Fibroblast of skin of left biceps (primary cell): ENCODE results near the gene XRCC4.
A peak's percentile ranks its signal among the peaks of the same experiment; 100 is the strongest.

Experiments
- DNase-seq, 2 experiments: peaks; one replicate each; pipeline ENCODE4 v3.0.0-alpha.2; 2013; ENCODE audit warnings: low read depth in 2 of 2

The XRCC4 gene

DNA sequence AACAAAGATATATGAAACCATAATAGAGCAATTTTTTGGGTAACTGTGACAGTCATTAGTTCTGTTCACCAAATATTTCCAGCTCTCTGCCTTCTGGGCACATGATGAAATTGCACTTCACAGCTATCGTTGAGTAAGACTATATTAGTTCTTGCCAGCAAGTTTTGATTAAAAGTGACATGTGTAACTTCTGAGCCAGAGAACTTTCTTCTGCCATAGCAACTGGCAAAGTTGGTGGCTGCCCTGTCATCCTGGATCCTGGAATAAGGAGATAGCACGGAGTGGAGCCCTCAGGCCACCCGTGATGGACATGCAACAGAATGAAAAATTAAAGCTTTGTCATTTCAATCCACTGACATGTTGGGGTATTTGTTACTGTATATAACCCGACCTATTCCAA lies 199.8 kb downstream of the XRCC4 start:
- DNase-seq = no peak

DNA sequence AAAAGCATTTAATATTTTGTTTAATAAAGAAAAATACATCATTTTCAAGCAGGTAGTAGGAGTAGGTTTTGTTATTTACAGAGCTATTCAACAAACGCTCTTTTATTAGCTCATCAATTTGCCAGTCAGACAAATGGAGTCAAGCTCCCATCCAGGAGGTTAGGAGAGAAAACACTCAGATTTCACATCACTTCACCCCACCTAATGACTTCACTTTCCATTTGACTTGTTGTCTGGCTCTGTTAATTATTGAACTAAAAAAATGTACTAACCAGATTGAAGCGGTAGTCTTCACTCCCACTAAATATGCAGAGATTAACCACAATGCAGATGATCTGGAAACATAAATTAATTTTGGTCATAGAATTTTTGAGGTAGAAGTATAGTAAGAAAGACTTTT lies 200.6 kb downstream of the XRCC4 start:
- DNase-seq = no peak

DNA sequence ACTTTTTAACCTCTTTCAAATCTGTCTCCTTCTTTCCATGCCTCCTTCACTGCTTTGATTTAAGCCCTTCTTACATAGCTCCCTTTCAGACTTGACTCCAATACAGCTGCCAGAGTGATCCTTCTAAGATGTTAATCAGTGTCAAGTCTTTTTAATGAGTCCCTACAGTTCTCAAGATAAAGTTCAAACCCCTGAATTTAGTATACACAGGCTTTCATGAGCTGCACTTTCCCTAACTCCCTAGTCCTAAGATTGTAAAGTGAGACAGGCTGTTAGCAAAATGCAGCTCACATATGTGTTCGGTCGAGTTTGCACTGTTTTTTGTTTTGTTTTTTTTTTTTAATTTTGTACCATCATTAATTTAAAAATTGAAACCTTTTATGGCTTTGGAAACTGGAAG lies 203.8 kb downstream of the XRCC4 start:
- DNase-seq = no peak

DNA sequence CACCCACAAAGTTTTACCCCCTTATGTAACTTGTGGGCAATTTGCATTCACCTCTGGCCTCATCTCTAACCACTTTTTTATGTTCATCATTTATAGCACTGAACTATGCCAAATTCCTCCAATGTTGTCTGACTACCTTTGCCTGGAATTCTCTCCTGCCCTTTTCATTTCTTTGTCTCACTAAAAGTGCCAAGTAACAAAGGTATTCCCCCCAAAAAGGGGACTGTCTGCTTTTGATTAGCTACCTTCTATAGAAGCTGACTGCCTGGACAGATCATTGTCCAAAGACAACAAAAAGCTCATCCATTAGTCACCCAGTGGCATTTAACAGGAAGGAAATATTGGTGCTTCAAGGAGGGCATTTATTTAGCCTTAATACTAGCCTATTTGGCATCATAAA lies 204.3 kb downstream of the XRCC4 start:
- DNase-seq = peak; percentile 31 to 33

DNA sequence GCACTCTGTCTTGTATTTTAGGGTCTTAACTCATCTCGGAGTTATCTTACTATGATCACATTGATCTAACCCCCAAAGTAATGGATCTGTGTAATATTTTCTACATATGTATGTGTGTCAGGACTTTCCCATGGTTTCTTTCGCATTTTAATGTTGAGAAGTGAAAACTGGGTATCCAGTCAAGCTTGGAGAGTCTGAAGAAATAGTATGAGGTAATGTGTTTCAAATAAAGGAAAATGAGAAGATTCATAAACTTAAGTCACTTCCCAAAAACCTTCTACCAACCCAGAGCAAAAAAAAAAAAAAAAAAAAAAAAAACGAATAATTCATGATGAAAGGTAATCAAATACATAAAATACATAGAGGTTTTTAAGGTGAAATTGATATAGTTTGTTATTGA lies 206.4 kb downstream of the XRCC4 start:
- no peak for DNase-seq

DNA sequence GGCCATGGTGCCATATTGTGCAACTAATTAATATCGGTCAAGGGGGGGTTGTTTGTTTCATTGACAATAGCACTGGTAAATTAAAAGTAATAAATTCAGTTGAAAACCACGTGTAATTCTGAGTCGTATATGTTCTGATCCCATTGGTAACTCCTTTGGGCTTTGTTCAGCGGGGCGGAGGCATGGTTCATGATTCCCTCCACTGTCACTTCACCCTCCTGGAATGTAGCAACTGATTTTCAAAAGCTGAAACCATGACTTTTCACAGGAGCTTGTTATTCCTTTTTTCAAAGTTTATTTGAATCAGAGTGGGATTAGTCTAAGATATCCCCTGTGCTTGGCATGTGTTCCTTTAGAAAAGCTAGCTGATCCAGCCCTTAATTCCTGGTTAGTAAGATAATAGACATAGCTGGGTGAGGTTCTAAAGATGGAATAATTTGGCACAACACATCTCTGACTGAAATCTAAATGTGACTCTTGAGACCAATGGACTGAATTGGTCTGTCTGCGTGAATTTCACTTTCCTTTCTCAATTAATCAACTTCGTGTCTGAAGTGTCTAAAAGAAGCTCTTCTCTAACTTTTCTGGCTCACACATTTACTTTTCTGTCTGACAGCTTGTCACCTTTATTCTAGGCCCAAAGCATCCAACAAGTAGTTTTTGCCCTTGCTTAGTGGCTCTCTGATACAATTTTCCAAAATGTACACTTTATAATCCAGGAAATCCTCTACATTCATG lies 208.5 kb downstream of the XRCC4 start:
- DNase-seq = no peak

DNA sequence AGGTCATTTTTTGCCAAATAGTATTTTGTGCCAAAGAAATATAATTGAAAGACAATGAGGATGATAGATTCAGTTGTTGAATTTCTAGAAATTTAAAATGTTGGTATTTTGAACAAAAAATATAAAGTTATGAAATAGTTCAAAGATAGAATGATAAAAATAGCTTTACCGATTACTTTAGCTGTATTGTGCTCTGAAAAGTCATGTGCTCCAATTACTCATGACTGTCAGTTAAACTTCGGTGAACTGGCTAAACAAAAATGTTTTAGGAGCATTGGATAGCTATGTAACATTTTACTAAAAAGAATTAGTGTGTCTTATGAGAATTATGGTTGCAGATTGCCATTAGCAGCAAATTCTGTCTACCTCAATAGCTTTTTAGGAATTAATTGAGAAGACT lies 216.9 kb downstream of the XRCC4 start:
- no peak for DNase-seq

DNA sequence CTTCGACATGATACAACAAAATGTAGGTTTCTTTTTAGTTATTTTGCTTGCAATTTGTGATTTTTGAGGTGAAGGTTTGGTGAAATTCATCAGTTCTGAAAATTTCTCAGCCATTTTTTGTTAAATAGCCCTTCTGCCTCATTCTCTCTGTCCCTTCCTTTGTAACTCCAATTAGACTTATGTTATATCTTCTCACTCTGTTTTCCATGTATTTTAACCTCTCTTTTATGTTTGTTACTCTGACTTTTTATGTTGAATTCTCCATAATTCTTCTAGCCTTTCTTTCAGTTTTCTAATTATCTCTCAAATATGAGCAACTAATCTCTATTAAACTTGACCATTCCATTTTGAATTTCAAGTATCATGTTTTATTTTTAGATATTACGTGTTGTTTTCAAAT lies 222.0 kb downstream of the XRCC4 start:
- DNase-seq = no peak

DNA sequence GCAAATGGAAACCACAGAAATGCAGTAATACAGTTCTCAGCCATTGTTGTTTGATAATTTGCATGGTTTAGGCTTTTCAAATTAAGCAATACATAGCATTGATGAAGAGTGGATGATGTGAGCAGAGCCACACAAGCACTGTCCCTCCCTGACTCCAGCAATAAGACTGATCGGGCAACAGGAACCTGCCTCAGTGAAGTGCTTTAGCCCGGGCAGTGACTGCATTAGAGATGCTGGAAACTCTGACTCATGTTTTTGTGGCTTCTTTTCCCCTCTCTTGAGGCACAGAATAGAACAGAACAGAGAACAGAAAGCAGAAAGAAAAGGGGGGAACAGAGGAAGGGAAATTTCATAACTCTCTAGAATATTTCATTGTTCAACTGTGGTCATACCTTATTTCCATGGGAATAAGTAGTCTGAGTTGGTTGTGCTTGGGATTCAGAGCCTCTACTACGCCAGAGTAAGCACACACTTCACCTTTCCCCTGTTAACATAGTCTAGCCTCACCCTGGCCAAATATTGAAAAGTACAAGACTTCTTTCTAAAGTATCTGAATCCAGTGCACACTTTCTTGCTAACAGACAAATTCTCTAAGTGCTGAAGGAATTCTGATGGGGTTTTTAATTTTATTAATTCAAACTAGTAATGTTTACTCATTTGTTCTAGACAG lies 229.4 kb downstream of the XRCC4 start:
- DNase-seq = peak; percentile 73 to 75

DNA sequence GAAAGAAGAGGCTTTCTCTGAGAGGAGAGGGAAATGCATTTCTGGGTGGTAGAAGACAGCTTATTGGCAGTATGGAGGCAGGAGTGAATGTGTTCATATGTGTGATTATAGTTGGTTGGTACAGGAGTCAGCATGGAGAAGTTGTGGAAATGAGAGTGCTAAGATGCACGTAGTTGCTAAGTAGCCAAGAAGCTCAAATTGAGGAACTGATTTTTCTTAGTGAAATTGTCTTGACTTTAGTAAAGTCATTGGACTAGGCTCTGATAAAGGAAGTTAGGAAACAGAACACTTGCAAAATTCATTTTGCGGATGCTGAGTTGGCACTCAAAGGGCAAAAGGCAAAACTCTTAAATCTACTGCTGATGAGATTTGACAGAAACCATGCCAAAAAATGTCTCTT lies 235.3 kb downstream of the XRCC4 start:
- DNase-seq = no peak

DNA sequence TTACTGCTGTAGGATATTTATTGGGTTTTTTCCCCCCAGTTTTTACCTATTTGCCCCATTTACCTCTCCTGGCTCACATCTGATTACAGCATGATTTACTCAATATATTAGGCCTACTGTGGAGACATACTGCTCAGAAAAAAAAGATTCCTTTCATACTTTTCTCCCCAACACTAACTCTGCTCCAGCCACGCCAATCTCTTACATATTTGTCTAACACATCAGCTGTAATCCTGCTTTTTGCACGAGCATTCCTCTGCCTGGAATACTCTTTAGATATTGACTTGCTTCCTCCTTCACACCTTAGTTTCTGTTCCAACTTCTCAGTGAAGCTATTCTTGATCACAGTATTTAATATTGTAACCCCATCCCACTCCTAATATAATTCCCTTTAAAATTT lies 236.1 kb downstream of the XRCC4 start:
- DNase-seq = peak in 1 of 2 experiments; percentile 40

DNA sequence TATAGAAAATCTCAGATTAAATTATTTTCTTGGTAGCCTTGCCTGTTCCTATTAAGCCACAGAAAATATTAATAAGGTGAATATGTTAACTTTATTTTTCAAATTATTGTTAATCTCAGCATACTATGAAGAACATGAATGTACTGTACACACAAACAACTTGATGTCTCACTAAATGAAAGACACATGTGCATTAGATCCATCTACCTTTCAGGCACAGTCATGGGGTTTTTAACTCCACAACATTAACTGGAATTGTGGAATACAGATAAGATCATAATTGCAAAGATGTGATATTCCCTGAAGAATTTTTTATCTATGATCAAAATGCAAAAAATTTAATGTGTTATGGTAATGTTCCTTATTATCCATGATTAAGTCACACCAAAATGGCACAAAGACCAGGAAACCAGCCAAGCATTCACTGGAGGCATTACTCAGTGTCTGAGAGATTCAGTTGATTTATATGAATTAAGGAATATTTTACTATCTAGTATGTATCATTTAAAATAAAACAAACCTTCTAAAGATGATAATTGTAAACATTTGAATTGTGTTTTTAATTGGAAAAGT lies 244.2 kb downstream of the XRCC4 start:
- peak; percentile 49 to 50 for DNase-seq

DNA sequence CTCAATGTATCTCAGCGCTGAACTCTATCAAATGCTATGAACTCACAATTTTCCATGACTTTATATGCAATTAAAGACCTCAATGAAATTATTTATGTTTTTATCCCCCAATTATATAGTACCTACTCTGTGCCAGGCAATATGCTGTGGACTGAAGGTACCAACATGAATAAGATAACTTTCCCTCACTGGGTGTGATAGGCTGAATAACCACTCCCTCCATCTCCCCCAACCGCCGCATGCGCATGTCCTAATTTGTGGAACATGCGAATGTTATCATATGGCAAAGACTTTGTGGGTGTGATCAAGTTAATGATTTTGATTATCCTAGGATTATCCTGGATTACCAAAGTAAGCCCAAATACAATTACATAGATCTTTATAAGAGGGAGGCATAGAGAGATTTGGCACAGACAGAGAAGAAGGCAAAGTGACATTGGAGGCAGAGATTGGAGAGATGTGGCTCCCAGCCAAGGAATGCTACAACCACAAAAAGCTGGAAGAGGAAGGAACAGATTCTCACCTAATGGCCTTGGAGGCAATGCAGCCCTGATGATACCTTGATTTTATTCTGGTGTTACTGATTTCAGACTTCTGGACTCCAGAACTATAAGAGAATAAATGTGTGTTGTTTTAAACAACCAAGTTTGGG lies 245.1 kb downstream of the XRCC4 start:
- no peak for DNase-seq

DNA sequence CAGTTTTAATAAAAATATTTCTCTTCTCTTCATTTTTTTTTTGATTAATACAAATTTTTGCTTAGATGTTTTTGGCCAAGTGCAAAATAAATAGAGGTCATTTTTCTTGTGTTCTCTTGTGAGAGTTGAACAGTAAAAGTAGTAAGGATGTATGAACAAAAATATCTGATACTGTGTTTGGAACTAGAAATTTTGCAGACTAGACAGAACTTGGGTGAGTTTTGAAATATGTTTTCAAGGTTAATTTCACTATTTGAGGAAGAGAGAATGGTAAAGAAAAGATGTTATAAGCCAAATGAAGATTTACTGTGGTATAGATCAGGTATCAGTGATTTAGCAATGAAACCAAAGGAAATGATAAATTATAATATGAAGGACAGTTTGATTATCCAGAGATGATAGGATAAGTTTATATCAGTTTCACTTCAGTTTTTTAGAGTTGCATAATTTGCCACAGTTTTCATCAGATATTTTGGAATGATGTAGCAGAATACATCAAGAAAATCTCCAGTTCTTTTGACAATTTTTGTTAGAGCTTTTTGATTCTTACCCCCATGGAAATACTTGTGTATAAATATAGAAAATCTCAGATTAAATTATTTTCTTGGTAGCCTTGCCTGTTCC lies 246.3 kb downstream of the XRCC4 start:
- DNase-seq = no peak

DNA sequence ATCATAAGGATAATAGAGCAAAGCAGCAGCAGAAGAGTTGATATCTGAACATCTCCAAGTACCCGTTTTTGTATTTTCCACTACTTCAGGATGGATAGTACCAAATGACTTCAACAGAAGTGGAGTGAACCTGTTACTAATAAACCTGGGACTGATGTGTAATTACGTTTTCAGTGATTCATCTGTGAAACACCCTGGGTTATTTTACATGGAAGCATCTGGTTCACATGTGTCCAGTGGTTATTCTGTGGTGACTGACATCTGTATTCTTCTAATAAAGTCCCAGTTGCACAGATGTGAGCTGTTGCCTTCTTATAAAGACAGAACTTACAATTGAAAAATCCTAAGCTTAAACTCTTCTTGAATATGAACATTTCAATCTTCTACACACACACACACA lies 254.5 kb downstream of the XRCC4 start:
- peak; percentile 60 to 65 for DNase-seq

DNA sequence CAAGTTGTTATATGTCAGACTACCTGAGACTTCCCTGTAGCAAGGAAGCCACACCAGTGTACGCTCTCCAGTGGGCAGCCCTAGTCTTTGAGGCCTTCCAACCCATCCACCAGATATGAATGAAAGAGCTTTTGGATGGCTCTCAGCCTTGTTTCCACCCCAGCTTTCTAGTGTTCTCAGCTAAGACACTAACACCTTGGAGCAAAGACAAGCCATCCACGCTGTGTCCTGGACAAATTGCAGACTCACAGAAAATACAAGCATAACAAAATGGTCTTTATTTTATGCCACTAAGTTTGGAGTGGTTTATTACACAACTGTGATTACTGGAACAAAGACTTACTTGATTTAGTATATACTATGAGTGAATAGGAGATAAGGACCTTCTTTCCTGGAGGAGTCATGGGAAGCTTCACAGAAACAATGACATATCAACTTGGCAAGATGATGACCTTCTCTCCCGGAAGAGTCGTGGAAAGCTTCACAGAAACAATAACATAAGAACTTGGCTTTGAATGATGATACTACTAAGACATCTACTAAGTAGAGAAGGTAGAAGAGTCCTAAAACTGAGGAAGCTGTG lies 260.2 kb downstream of the XRCC4 start:
- no peak for DNase-seq

DNA sequence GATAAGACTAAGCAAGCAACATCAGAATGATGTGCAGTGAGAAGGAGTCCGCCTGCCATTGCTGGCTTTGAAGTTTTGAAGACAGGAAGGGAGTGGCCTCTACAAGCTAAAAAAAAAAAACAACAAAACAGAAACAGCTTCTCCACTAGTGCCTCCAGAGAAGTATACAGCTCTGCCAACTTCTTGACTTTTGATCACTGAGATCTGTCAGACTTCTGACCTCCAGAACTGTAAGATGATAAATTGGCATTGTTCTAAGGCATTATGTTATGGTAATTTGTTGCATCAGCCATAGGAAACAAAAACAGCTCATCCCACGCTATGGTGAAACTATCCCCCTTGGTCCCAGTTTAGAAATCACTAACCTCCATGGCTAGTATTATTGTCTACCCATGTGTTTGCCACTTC lies 263.2 kb downstream of the XRCC4 start:
- no peak for DNase-seq

DNA sequence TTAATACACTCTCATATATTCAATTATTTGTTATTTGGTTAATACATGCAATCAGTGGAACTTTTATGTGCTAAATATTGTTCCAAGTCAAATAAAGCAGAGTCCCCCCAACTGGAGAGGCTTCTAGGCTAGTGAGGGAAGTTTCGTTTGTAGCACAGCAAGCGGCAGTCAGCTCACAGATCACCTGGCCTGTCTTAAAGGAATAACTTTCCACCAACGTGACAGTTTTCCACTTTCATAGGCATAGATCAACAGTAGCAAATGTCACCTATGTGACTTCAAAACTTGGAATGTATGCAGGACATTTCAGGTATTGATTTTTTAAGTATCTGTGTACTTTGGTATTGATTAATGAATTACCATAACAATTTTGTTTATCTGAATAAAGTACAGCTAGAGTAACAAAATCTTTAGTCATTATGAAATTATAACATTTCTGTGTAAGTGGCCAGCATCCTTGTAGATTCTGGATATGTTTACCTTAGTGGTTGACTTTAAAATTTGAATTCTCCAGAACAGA lies 264.5 kb downstream of the XRCC4 start:
- DNase-seq = no peak

DNA sequence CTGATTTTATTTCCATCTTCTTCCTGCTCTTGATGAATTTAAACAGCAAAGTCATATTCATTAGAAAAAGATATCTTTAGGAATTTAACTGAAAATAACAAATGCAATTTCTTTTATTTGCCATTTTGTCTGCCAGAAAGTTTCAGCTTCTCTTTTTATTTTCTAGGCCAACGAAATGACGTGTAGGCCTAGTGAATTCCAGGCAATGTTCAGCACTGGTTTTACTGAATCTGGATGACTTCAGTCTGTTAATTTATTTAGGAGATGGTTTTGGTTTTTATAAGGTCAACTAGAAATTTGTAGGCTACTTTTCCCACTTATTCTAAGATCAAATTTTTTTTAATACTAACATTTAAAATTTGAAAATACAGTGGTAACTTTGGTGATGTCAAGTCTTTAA lies 265.1 kb downstream of the XRCC4 start:
- no peak for DNase-seq

DNA sequence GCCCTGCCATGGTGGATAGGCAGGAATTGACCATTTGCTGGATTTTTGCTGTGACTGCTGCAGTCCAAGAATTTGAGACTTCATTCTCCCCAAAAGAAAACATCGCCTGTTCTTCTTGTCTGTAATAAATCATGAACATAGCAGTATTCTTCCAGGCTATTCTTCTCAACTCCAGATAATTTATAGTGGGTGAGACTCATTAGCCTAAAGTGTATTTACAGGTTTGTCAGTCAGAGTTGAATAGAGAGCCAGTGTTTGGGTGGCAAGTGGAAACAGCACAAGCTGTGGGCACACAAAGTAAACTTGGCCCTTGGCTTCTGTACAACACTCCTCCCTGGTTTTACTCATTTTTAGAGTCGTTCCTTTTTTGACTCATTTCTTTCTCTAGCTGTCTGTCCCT lies 266.0 kb downstream of the XRCC4 start:
- DNase-seq = no peak

DNA sequence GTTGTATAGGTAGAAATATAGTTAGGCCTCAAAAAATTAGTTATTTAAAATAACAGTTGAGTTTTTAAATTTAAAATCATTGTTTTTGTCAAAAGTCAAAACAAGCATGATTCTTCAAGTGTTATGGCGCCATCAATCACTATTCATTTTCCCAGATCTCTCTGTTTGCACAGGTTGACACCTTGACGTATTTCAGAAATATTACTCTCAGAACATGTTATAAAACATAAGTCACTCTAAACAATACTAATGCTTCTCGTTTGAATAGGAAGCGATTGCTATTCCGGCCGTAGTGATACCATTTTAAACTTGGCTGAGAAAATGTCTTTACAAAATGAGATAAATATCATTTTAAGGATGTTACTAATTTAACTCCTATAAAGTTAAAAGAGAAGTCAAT lies 268.1 kb downstream of the XRCC4 start:
- DNase-seq = no peak

DNA sequence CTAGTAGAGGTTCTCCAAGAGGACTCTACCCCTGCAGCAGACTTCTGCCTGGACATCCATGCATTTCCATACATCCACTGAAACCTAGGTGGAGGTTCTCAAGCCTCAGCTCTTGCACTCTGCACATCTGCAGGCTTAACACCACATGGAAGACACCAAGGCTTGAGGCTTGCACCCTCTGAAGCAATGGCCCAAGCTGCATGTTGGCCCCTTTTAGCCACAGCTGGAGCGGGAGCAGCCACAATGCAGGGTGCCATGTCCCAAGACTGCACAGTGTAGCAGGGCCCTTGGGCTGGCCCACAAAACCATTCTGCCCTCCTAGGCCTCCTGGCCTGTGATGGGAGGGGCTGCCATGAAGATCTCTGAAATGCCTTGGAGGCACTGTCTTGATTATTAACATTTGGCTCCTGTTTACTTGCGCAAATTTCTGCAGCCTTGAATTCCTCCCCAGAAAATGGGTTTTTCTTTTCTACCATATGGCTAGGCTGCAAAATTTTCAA lies 271.0 kb downstream of the XRCC4 start:
- no peak for DNase-seq
